ENCODE data around the gene MCOLN2. TPM values are rescaled to one million over a fixed set of nuclear protein-coding genes. Genes with fewer than 3 reads are reported as not detected.
"Not testable (repeated sequence)": the region's sequence is repeated elsewhere in the genome, so short reads cannot be mapped to it uniquely, and the experiment has no call there.

Gene MCOLN2
- polyA plus RNA-seq, 4 donors = 0.44 to 1.5 (median 0.92) TPM

- not testable (repeated sequence) for DNase-seq (ENCODE audit: low read depth in 4 of 4, low spot score in 2 of 4)
These were observed 10.4 kb downstream of the MCOLN2 start for GRCh38 chr1:84986561-84986960.

DNA sequence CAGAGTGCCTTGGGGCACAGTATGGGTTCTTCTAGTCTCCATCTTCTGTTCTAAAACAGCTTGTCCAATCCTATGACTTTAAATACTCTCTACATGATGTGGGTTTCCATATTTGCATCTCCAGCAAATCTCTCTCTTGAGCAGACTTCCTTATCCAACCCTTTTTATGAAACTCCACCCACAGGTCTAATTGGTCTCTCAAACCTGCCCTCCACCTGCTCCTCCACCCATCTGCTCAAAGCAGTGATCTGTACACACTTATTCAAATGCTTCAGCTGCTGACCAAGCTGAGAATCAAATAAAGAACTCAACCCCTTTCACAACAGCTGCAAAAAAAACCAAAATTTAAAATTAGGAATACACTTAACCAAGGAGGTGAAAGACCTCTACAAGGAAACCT lies 11.5 kb downstream of the MCOLN2 start:
- no peak for DNase-seq (ENCODE audit: low read depth in 4 of 4, low spot score in 2 of 4)

GRCh38 chr1:84982395-84982794 lies 14.5 kb downstream of the MCOLN2 start:
- no peak for DNase-seq (ENCODE audit: low read depth in 4 of 4, low spot score in 2 of 4)

DNA sequence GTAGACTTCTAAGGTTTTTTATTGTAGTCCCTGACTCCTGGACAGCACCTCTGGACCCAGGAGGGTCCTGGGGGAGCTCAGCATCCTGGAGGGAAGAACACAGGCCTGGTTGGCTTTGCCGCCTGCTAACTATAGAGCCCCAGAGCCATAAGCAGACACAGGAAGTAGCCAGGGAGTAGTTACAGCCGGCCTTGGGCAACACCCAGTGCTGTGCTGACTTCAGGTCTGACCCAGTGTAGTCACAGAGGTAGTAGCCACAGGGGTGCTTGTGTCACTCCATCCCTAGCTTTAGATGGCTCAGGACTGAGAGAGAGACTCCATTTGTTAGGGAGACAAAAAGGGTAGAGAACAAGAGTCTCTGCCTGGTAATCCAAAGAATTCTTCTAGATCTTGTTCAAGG lies 21.9 kb downstream of the MCOLN2 start:
- no peak for DNase-seq (ENCODE audit: low read depth in 4 of 4, low spot score in 2 of 4)

DNA sequence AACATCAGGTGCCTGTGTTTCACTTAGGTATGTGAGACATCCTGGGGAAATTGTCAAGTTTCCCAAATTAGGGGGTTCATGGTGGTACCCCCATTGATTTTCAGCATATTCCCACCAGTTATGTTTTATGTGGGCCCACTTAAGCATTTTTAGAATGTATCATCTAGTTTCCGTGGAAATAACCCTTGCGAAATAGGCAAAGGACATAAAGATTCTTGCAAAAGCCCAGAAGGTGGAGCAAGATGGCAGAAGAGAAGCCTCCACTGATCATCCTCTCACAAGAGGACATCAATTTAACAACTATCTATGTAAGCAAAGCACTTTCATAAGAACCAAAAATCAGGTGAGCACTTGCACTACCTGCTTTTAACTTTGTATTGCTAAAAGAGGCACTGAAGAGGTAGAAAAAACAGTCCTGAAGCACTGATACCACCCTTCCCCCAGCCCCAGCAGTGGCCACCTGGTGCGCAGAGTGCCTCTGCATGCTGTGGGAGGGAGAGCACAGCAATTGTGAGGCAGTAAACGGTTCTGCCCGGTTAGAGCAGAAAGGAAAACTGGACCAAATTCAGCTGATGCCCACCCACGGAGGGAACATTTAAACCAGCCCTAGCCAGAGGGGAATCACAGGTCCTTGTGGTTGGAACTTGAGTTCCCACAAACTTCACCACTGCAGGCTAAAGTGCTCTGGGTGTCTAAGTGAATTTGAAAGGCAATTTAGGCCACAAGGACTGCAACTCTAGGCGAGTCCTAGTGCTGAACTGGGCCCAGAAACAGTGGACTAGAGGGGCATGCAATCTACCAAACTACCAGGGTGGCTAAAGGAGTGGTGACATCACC lies 23.2 kb downstream of the MCOLN2 start:
- DNase-seq (ENCODE audit: low read depth in 4 of 4, low spot score in 2 of 4) = no peak

DNA sequence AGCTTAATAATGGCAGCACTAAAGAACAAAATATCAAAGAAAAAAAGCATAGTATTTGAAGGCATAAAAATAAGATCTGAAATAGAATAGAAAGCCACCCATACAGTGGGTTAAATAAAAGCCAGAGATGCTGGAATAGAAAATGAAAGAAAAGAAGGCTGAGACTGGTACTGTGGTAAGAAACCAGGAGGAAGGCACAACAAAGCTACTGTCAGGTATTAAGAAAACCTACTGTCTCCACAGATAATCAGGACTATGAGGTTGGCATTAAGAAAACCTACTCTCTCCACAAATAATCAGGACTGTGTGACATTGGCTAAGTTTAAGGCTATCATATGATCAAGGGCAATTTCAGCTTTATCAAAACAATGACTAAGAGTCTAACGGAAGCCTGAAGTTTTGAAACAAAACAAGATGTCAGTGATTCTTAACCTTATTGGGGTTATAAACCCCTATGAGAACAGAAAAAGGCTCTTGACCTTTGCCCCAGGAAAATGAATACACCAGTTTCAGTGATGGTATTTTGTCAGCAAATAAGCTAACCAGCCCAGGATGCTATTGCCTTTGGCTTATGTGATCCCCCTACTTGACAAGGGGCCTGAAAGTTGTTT lies 24.4 kb downstream of the MCOLN2 start:
- DNase-seq (ENCODE audit: low read depth in 4 of 4, low spot score in 2 of 4) = no peak

GRCh38 chr1:84971957-84972356 lies 25.0 kb downstream of the MCOLN2 start:
- no peak for DNase-seq (ENCODE audit: low read depth in 4 of 4, low spot score in 2 of 4)

DNA sequence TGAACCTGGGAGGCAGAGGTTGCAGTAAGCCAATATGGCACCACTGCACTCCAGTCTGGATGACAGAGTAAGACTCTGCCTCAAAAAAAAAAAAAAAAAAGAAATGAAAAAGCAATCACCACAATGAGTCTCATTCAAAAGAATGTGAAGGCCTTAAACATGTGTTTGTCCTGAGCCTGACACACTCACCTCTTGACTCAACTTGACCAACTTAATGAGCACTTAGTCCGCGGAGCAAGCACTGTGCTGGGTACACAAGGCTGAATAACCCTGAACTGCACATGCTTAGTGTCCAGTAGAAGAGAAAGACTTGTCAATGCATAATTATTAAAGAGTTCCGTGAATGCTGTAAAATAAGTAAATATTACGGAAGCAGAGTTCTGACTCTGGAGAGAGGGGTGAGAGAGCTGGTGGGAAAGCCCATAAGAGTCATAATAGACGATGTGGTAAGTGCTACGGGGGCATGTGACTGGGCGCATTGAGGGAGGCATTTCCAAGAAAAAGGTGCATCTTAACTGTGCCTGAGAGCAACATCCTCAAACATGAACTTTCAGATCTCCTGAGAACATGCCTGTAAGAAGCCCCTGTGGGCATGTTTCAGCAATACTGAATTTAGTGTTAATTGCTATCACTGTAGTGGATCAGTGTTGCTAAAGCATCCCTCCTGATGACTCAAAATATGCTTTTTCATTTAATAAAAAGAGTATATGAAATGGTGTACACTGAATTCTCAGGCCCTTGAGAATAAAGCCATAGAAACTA lies 27.2 kb downstream of the MCOLN2 start:
- no peak for DNase-seq (ENCODE audit: low read depth in 4 of 4, low spot score in 2 of 4)

GRCh38 chr1:84968865-84969264 lies 28.0 kb downstream of the MCOLN2 start:
- no peak for DNase-seq (ENCODE audit: low read depth in 4 of 4, low spot score in 2 of 4)

DNA sequence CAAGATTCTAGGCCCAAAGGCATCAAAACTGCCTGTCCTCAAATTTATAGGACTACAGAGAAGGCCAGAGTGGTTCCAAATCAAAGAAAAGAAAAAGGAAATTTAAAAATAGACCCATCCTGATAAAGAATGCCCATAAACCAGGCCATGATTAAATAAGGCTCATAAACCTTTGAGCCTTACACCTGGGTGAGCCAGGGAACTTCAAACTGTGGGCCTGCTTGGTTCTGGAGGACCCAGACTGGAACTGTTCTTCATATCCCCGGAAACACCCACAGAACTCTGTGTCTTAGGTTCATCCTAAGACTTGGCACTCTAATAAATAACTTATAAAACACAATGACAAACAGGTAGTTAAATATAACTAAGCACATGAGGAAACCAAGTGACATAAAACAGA lies 28.8 kb downstream of the MCOLN2 start:
- DNase-seq (ENCODE audit: low read depth in 4 of 4, low spot score in 2 of 4) = no peak

DNA sequence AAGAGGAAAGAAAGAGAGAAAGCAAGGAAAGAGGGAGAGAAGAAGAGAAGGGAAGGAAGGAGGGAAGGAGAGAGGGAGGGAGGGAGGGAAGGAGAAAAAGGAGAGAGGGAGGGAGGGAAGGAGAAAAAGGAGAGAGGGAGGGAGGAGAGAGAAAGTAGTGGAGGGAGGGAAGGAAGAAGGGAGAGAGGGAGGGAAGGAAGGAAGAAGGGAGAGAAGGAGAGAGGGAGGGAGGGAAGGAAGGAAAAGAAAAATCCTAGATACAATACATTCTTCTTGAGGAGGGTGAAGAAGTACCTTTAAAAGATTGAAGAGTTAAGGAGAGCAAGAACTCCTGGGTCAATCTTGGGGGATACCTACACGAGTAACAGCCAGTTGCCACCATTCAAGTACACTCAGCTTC lies 29.2 kb downstream of the MCOLN2 start:
- DNase-seq (ENCODE audit: low read depth in 4 of 4, low spot score in 2 of 4) = no peak

DNA sequence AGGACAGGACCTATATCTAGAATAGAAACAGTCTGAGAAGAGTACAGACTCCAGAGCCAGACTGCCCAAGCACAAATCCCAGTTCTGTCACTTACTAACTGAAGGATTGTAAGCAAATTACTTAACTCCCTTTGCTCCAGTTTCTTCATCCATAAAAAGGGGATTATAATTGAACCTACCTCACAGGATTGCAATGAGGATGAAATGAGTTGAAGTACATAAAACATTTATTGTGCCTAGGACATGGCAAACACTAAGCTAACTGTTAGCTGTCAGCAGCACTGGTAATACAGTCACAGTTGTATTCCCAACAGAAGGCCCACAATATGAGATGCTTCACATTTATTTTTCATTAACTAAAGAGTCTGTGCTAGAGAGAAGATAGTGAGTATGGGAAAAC lies 33.9 kb downstream of the MCOLN2 start:
- no peak for DNase-seq (ENCODE audit: low read depth in 4 of 4, low spot score in 2 of 4)

GRCh38 chr1:84961316-84961715 lies 35.6 kb downstream of the MCOLN2 start:
- DNase-seq (ENCODE audit: low read depth in 4 of 4, low spot score in 2 of 4) = no peak

- no peak for DNase-seq (ENCODE audit: low read depth in 4 of 4, low spot score in 2 of 4)
These were observed 36.5 kb downstream of the MCOLN2 start for GRCh38 chr1:84960371-84960770.

DNA sequence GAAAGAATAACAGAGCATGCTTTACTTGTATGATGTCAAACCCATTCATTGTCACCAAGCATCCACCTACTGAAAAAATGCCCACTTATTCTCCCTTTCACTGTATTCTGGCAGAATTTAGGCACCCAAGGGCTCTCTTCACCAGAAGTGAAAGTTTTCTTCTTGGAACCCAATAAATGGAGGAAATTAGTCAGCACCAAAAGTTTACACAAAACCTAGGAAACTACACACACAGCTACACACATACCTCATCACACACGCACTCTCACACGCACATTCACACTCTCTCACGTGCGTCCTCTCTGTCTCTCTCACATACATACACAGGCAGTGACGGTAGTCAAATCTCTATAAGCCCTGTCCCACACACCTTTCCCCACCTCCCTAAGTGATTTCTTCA lies 37.6 kb downstream of the MCOLN2 start:
- DNase-seq (ENCODE audit: low read depth in 4 of 4, low spot score in 2 of 4) = no peak

DNA sequence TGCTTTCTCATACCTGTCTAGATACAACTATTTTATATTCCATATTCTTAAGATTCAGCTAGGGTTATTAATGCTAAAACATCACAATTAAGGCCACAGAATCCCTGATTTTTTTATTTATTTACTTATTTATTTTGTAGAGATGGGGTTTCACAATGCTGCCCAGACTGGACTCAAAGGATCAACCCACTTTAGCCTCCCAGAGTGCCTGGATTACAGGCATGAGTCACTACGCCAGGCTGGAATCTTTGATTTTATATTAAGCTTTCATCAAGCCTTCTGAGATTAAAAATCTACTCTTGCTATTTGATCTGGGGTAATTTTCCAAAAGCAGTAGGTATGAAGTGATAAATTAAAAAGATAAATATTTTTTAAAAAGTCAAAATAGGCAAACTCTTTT lies 38.9 kb downstream of the MCOLN2 start:
- DNase-seq (ENCODE audit: low read depth in 4 of 4, low spot score in 2 of 4) = no peak

GRCh38 chr1:84956655-84957054 lies 40.3 kb downstream of the MCOLN2 start:
- no peak for DNase-seq (ENCODE audit: low read depth in 4 of 4, low spot score in 2 of 4)

DNA sequence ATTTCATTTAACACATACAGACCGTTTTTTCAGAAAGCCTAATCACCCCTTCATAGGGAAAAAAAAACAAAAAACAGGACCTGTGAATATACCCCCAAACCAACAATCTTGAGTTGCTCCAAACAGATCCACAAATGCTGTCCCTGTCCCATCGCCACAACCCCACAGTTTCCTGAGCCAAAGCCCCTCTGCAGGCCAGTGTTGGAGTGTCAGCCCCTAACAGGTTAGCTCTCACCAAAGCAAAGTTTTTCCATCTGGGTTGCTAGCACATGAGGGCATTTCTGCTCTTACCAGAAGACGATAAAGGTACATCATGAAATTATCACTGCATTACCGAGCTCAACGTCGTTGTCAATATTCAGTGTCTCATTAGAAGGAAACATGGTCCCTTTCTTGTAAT lies 40.8 kb downstream of the MCOLN2 start:
- DNase-seq (ENCODE audit: low read depth in 4 of 4, low spot score in 2 of 4) = no peak

- DNase-seq (ENCODE audit: low read depth in 4 of 4, low spot score in 2 of 4) = no peak
These were observed 47.2 kb downstream of the MCOLN2 start for GRCh38 chr1:84949664-84950063.

GRCh38 chr1:84947536-84948410 lies 49.1 kb downstream of the MCOLN2 start:
- no peak for DNase-seq (ENCODE audit: low read depth in 4 of 4, low spot score in 2 of 4)

GRCh38 chr1:84946631-84947030 lies 50.3 kb downstream of the MCOLN2 start:
- DNase-seq (ENCODE audit: low read depth in 4 of 4, low spot score in 2 of 4) = no peak
